NT2/D1 (cell line): ENCODE results near the gene OPCML.

Experiments
- DNase-seq: peaks from one replicate; pipeline ENCODE4 v3.0.0-alpha.2; 2011; ENCODE audit warnings: low read depth, low spot score
- H3K27me3 ChIP-seq: 2 replicates; pipeline ENCODE4 v1.6.0; 2011; ENCODE audit warnings: mild to moderate bottlenecking; ENCODE audit not compliant: insufficient read length, insufficient read depth
- H3K36me3 ChIP-seq: 2 replicates; pipeline ENCODE4 v1.6.1; 2011; ENCODE audit warnings: mild to moderate bottlenecking, low read length, mixed read lengths; ENCODE audit not compliant: insufficient read depth, insufficient read length
- H3K4me1 ChIP-seq: 2 replicates; pipeline ENCODE4 v1.5.1; 2011; ENCODE audit not compliant: insufficient read depth, insufficient read length
- H3K4me3 ChIP-seq: 2 replicates; pipeline ENCODE4 v1.5.1; 2011; ENCODE audit warnings: low read depth; ENCODE audit not compliant: insufficient read length
- H3K9ac ChIP-seq: 2 replicates; pipeline ENCODE4 v1.6.0; 2011; ENCODE audit warnings: low read depth; ENCODE audit not compliant: insufficient read length
- H3K9me3 ChIP-seq: 2 replicates; pipeline ENCODE4 v1.5.1; 2011; ENCODE audit warnings: mild to moderate bottlenecking, low read length; ENCODE audit not compliant: insufficient read depth
- SUZ12 ChIP-seq: IDR thresholded peaks from 2 replicates; pipeline ENCODE4 v1.6.1; 2011; ENCODE audit not compliant: insufficient read length, insufficient read depth; ENCODE audit errors: extremely low read depth
- YY1 ChIP-seq: IDR thresholded peaks from 2 replicates; pipeline ENCODE4 v1.6.1; 2011; ENCODE audit not compliant: insufficient read length, insufficient read depth
- ZNF274 ChIP-seq: IDR thresholded peaks from 2 replicates; pipeline ENCODE4 v1.6.1; 2011; ENCODE audit warnings: mild to moderate bottlenecking, low read depth, low read length

Gene OPCML

DNA sequence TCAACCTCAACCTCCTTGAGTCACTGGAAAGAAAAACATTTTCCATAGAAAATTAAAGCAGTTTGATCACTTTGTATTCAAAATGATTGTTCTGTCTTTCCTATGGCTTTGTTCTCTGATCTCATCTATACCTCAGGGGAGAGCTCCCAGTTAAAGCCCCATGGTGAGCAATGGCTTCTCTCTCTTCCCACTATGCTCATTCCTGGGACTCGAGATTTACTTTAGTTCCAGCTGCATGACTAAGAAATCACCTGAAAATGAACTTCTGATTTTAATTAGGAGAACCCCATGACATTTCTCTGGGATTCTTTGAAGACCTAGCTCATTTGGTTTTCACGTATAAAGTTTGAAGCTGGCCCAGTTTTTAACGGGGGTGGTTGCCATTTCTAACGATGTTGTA, 921.5 kb downstream of the OPCML start:
- TF ChIP-seq SUZ12 (no peak), ZNF274 (no peak), YY1 (no peak)
- Histone ChIP-seq H3K27me3 (no peaks in the 10 kb centered on the region), H3K9ac (no peak overlapping the region), H3K4me3 (no peak overlapping the region), H3K9me3 (no peaks in the 10 kb centered on the region), H3K4me1 (no peaks in the 10 kb centered on the region), H3K36me3 (no peaks in the 10 kb centered on the region)
- no peak for DNase-seq

GRCh38 chr11:132610216-132610615, 922.1 kb downstream of the OPCML start:
- Histone ChIP-seq H3K27me3 (no peaks in the 10 kb centered on the region), H3K9ac (no peak overlapping the region), H3K4me3 (no peak overlapping the region), H3K4me1 (no peaks in the 10 kb centered on the region), H3K36me3 (no peaks in the 10 kb centered on the region), H3K9me3 (no peaks in the 10 kb centered on the region)
- no peak for TF ChIP-seq ZNF274
- TF ChIP-seq SUZ12, result no peak
- no peak for TF ChIP-seq YY1
- no peak for DNase-seq

GRCh38 chr11:132607575-132607974, 924.7 kb downstream of the OPCML start:
- Histone ChIP-seq H3K36me3 (no peaks in the 10 kb centered on the region), H3K4me1 (no peaks in the 10 kb centered on the region), H3K9ac (no peak overlapping the region), H3K4me3 (no peak overlapping the region), H3K9me3 (no peaks in the 10 kb centered on the region), H3K27me3 (no peaks in the 10 kb centered on the region)
- DNase-seq, result no peak
- TF ChIP-seq SUZ12, result no peak
- TF ChIP-seq YY1, result no peak
- no peak for TF ChIP-seq ZNF274

- H3K4me1 ChIP-seq, result no peaks in the 10 kb centered on the region
- H3K9me3 ChIP-seq, result no peaks in the 10 kb centered on the region
- TF ChIP-seq SUZ12, result no peak
- TF ChIP-seq YY1, result no peak
- no peak for TF ChIP-seq ZNF274
- no peak overlapping the region for H3K9ac ChIP-seq
- H3K4me3 ChIP-seq, result no peak overlapping the region
- no peaks in the 10 kb centered on the region for H3K27me3 ChIP-seq
- no peak for DNase-seq
- H3K36me3 ChIP-seq, result no peaks in the 10 kb centered on the region
Observed at GRCh38 chr11:132605825-132606570, 926.3 kb downstream of the OPCML start.

DNA sequence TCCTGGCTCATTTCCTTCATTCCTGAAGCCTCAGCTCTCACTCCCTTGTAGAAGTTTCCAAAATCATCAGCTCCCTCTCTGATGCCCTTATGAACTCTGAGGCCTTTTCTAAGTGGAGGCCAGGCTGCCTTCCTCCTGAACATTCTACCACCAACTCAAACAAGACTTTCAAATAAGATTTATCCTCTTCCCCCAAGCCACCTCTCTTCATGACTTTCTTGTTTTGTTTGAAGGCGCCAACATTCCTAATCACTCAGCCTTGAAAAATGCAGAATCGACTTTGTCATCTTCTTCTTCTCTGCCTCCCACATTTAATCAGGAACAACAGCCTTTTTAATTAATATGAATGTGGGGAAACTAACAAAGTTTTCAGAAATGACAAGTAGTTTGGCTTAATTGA, 927.9 kb downstream of the OPCML start:
- Histone ChIP-seq H3K4me3 (no peak overlapping the region), H3K36me3 (no peaks in the 10 kb centered on the region), H3K9ac (no peak overlapping the region), H3K9me3 (no peaks in the 10 kb centered on the region), H3K27me3 (no peaks in the 10 kb centered on the region), H3K4me1 (no peaks in the 10 kb centered on the region)
- DNase-seq, result no peak
- TF ChIP-seq SUZ12 (no peak), YY1 (no peak), ZNF274 (no peak)

GRCh38 chr11:132601875-132602274, 930.4 kb downstream of the OPCML start:
- H3K4me1 ChIP-seq, result no peaks in the 10 kb centered on the region
- no peak for TF ChIP-seq ZNF274
- TF ChIP-seq SUZ12, result no peak
- TF ChIP-seq YY1, result no peak
- no peaks in the 10 kb centered on the region for H3K27me3 ChIP-seq
- H3K36me3 ChIP-seq, result no peaks in the 10 kb centered on the region
- no peak for DNase-seq
- no peak overlapping the region for H3K4me3 ChIP-seq
- no peaks in the 10 kb centered on the region for H3K9me3 ChIP-seq
- H3K9ac ChIP-seq, result no peak overlapping the region

GRCh38 chr11:132595711-132596134, 936.6 kb downstream of the OPCML start:
- no peak for DNase-seq
- TF ChIP-seq ZNF274, result no peak
- TF ChIP-seq YY1, result no peak
- no peak for TF ChIP-seq SUZ12
- Histone ChIP-seq H3K9ac (no peak overlapping the region), H3K27me3 (no peaks in the 10 kb centered on the region), H3K36me3 (no peaks in the 10 kb centered on the region), H3K9me3 (no peaks in the 10 kb centered on the region), H3K4me3 (no peak overlapping the region), H3K4me1 (no peaks in the 10 kb centered on the region)

- no peaks in the 10 kb centered on the region for H3K36me3 ChIP-seq
- no peak overlapping the region for H3K4me3 ChIP-seq
- H3K9ac ChIP-seq, result no peak overlapping the region
- no peak for TF ChIP-seq YY1
- no peak for TF ChIP-seq ZNF274
- TF ChIP-seq SUZ12, result no peak
- no peaks in the 10 kb centered on the region for H3K4me1 ChIP-seq
- DNase-seq, result no peak
- no peaks in the 10 kb centered on the region for H3K27me3 ChIP-seq
- H3K9me3 ChIP-seq, result no peaks in the 10 kb centered on the region
Observed at GRCh38 chr11:132595246-132595645, 937.1 kb downstream of the OPCML start.
